Right atrium auricular region (tissue), 2 donors: ENCODE measurements around the gene TFEB. TPM values are rescaled to one million over a fixed set of nuclear protein-coding genes. Genes with fewer than 3 reads are reported as not detected.

Source experiments
- DNase-seq: peaks from one replicate; pipeline ENCODE4 v3.0.0-alpha.2; 2019; ENCODE audit warnings: low spot score
- H3K27ac ChIP-seq, 2 donors: fragments of 200-600 bp; sonication (generic); 1 replicate in 1 of 2; 2 replicates in 1 of 2; pipeline ENCODE4 v1.5.1; 2016 to 2019
- H3K27me3 ChIP-seq, 2 donors: fragments of 200-600 bp; sonication (generic); one replicate each; pipeline versions ENCODE4 v1.5.1 to v1.6.0; 2017 to 2019
- H3K36me3 ChIP-seq: fragments of 200-600 bp; sonication (generic); one replicate; pipeline ENCODE4 v1.5.1; 2016
- H3K4me1 ChIP-seq, 2 donors: fragments of 200-600 bp; sonication (generic); one replicate each; pipeline versions ENCODE4 v1.5.1 to v1.6.0; 2017 to 2019
- H3K4me3 ChIP-seq, 2 donors: fragments of 200-600 bp; sonication (generic); 1 replicate in 1 of 2; 2 replicates in 1 of 2; pipeline ENCODE4 v1.5.1; 2017 to 2019; ENCODE audit warnings: mild to moderate bottlenecking in 1 of 2, moderate library complexity in 1 of 2
- H3K9me3 ChIP-seq, 2 donors: fragments of 200-600 bp; sonication (generic); one replicate each; pipeline ENCODE4 v1.5.1; 2019
- CTCF ChIP-seq, 2 donors: fragments of 200-600 bp; sonication (generic); IDR thresholded peaks; one replicate each; pipeline ENCODE4 v1.5.1; 2019; ENCODE audit warnings: antibody characterized with exemption in 2 of 2
- total RNA-seq, 2 donors: library from RNA; depleted of rRNA; stranded (reverse); fragments of >200 nt; gene quantifications; one replicate each; pipeline ENCODE4 v1.1.0, GENCODE V29; 2016

Gene TFEB
- total RNA-seq, 2 donors from 2014 or later, result 31.5 to 35.8 TPM

- no peak overlapping the region for H3K27ac ChIP-seq
- H3K9me3 ChIP-seq, result no peaks in the 10 kb centered on the region
- peaks cover 0 to 14% of the 10 kb centered on the region in 2 donors for H3K4me1 ChIP-seq
- peaks cover 51% of the 10 kb centered on the region for H3K36me3 ChIP-seq
- no peaks in the 10 kb centered on the region for H3K27me3 ChIP-seq
- no peak overlapping the region for H3K4me3 ChIP-seq
- TF ChIP-seq CTCF (IDR thresholded peaks at IDR 0.05), result no peak
- DNase-seq, result no peak
Observed at GRCh38 chr6:41687501-41688175, 47.8 kb downstream of the TFEB start.

DNA sequence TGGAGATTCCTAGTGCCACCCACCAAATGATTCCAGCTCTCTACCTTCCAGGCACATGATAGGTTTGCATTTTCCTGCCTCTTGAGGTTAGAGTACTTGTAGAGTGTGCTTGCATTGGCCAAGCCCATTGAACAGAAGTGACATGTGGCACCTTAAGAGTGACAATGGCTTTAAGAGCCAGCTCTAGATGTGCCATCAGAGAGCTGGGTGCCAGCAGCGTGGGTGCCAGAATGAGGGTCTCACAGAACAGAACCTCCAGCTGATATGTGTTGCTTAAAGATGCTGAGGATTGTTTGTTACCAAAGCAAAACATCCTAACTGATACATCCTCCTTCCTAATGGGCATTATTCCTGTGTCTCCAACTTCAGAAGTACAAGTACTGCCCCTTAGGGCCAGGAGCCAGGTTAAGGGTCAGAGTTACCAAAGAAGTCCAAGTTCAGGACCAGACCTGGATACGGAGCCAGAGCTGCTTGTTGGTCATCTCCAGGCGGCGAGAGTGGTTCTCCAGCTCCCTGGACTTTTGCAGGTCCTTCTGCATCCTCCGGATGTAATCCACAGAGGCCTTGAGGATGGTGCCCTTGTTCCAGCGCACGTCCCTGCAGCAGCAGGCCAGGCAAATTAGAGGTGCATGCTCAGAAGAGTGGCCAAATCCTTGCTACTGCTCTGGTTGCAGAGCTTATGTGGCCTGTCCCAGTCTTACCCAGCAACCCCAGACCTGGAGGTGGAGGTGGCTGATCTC, 49.6 kb downstream of the TFEB start:
- H3K27ac ChIP-seq, result no peak overlapping the region
- H3K9me3 ChIP-seq, result no peaks in the 10 kb centered on the region
- no peak for DNase-seq
- H3K36me3 ChIP-seq, result peaks cover 48% of the 10 kb centered on the region
- no peak overlapping the region for H3K4me3 ChIP-seq
- TF ChIP-seq CTCF (IDR thresholded peaks at IDR 0.05), result no peak
- H3K4me1 ChIP-seq, result peaks cover 0 to 23% of the 10 kb centered on the region in 2 donors
- H3K27me3 ChIP-seq, result no peaks in the 10 kb centered on the region

DNA sequence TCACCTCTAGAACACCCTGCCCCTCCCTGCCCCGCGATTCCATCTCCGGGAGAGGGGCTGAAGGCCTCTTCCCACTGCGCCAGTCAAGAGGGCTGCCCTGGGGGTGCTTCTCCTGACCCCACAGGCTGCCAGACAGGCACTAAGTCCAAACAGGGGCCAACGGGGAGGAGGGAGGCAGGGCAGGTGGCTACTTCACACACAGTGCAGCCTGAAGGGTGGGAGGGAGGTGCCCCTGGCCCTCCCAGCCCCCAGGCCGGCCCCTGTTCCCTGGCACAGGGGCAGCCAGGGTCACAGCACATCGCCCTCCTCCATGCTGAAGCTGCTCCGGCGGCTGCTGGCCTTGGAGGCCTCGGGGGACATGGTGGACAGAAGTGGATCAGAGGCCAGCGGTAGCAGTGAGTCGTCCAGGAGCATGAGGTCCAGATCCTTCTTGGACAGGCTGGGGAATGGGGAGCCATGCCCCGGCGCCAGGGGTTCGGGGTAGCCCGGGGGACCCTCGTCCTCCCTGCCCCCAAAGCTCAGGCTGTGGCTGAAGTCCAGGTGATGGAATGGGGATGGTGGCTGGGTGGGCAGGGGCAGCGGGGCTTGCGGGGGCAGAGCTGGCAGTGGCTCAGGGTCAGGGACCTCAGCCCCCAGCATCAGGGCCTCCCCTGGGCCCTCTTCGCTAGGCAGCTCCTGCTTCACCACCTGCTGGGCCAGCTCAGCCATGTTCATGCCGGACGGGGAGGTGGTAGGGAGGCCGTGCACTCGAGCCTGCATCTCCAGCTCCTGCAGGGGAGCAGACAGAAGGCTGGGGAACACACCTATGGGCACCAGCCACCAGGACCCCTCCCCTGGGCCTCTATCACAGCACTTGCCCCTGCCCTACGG, 50.9 kb downstream of the TFEB start:
- H3K27ac ChIP-seq, result no peak overlapping the region
- peaks cover 39% of the 10 kb centered on the region for H3K36me3 ChIP-seq
- DNase-seq, result no peak
- H3K27me3 ChIP-seq, result no peaks in the 10 kb centered on the region
- H3K4me1 ChIP-seq, result peaks cover 0 to 23% of the 10 kb centered on the region in 2 donors
- TF ChIP-seq CTCF (IDR thresholded peaks at IDR 0.05), result no peak
- H3K9me3 ChIP-seq, result no peaks in the 10 kb centered on the region
- H3K4me3 ChIP-seq, result no peak overlapping the region

DNA sequence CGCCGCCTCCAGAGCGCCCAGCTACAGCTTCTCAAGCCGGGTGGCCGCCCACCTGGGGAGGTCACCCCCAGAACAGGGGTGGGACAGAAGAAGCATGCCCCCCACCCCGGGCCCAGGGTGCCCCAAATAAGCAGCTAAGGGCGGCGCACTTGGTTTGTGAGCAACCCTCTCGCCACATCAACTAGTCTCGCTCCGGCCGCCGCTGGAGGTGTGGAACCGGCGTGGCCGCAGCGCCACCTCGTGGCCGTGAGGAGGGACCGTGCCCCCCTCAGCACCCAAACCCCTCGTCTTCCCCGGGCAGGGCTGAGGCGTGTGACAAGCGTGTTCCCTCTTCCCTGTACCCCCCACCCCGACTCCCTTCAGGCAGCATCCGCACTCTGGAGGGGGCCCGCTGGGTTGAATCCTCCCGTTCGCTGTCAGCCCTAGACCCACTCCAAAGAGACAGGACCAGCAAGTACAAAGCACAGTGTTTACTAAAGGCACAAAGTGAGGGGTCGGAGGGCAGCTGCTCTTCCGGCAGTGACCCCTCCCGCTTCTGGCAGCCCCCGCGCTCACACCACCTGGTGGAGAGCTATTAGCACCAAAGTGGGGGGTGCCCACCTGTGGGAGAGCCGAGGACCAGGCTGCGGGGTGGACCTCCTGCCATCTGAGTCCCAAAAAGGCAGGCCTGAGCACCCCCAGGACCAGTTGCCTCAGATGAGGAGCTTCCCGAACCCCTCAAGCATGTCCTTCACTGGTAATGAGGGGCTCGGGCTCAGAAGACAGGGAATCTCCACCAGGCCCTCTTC, 51.7 kb downstream of the TFEB start:
- Histone ChIP-seq H3K9me3 (no peaks in the 10 kb centered on the region), H3K4me3 (peak overlapping the region; percentile 22 to 52), H3K27ac (peak overlapping the region; percentile 72 to 82), H3K27me3 (no peaks in the 10 kb centered on the region), H3K4me1 (peaks cover 0 to 23% of the 10 kb centered on the region in 2 donors), H3K36me3 (peaks cover 39% of the 10 kb centered on the region)
- TF ChIP-seq CTCF (IDR thresholded peaks at IDR 0.05), result peak; percentile 94 to 95
- peak; percentile 84 for DNase-seq

GRCh38 chr6:41683273-41683522, 52.2 kb downstream of the TFEB start:
- Histone ChIP-seq H3K27me3 (no peaks in the 10 kb centered on the region), H3K27ac (peak overlapping the region; percentile 72 to 82), H3K4me1 (peaks cover 0 to 23% of the 10 kb centered on the region in 2 donors), H3K9me3 (no peaks in the 10 kb centered on the region), H3K36me3 (peaks cover 36% of the 10 kb centered on the region), H3K4me3 (peak overlapping the region; percentile 22 to 52)
- no peak for TF ChIP-seq CTCF (IDR thresholded peaks at IDR 0.05)
- DNase-seq, result no peak
